A549 treated with GW870086 at 1 μM for 4 hours (cell line): Measurements from ENCODE around the gene TRIM37. TPM values are rescaled to one million over a fixed set of nuclear protein-coding genes. Genes with fewer than 3 reads are reported as not detected.

Source experiments
- total RNA-seq: library from RNA; stranded (reverse); fragments of 200-300 nt; extraction: Qiagen RNA extraction; gene quantifications from 5 replicates; pipeline ENCODE4 v1.2.3, GENCODE V29; 2022; ENCODE audit warnings: low read depth

The TRIM37 gene, protein sequence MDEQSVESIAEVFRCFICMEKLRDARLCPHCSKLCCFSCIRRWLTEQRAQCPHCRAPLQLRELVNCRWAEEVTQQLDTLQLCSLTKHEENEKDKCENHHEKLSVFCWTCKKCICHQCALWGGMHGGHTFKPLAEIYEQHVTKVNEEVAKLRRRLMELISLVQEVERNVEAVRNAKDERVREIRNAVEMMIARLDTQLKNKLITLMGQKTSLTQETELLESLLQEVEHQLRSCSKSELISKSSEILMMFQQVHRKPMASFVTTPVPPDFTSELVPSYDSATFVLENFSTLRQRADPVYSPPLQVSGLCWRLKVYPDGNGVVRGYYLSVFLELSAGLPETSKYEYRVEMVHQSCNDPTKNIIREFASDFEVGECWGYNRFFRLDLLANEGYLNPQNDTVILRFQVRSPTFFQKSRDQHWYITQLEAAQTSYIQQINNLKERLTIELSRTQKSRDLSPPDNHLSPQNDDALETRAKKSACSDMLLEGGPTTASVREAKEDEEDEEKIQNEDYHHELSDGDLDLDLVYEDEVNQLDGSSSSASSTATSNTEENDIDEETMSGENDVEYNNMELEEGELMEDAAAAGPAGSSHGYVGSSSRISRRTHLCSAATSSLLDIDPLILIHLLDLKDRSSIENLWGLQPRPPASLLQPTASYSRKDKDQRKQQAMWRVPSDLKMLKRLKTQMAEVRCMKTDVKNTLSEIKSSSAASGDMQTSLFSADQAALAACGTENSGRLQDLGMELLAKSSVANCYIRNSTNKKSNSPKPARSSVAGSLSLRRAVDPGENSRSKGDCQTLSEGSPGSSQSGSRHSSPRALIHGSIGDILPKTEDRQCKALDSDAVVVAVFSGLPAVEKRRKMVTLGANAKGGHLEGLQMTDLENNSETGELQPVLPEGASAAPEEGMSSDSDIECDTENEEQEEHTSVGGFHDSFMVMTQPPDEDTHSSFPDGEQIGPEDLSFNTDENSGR
- 17.9 to 23.2 TPM (median 22.4 TPM) in 5 replicates for total RNA-seq

DNA sequence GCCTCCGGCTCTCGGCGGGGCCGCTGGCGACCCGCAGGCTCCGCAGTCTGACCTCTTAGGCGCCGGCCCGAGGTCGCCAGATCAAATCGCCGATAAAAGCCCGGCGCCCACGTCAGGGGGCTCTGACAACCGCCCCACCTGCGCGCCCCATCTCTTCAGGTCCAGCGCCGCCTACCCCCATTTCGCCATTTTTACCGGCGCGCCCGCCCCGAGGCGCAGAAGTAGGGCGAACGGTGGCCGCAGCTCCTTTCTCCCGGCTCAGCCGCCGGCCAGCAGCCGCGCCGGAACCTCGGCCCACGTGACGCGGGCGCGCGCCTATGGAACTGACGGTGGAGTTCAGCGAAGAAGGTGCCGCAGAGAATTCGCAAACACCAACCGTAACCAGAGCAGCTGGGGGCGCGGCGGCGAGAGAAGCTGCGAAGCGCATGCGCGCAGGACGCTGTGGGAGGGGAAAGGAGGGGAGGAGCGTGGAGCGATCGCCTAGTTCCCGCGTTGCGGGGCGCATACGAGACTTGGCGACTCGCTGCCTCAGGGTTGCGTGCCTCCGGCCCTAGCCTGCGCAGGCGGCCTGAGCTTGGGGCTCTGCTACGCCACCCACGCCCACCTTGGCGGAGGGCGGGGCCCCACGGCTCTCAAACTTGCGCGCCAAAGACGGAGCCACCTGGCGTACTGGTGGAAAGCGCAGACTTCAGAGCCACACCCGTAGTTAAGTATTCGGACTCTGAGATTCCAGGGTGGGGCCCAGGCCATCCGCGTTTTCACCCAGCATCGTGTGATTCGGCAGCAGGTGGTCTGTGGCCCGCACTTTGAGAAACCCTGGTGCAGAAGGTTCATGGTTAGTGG, at the start of gene TRIM37:
TSS of gene TRIM37 (minus strand) at position 418 of the 843 bp plus-strand sequence. CDS start 419 bp downstream, outside the sequence.

DNA sequence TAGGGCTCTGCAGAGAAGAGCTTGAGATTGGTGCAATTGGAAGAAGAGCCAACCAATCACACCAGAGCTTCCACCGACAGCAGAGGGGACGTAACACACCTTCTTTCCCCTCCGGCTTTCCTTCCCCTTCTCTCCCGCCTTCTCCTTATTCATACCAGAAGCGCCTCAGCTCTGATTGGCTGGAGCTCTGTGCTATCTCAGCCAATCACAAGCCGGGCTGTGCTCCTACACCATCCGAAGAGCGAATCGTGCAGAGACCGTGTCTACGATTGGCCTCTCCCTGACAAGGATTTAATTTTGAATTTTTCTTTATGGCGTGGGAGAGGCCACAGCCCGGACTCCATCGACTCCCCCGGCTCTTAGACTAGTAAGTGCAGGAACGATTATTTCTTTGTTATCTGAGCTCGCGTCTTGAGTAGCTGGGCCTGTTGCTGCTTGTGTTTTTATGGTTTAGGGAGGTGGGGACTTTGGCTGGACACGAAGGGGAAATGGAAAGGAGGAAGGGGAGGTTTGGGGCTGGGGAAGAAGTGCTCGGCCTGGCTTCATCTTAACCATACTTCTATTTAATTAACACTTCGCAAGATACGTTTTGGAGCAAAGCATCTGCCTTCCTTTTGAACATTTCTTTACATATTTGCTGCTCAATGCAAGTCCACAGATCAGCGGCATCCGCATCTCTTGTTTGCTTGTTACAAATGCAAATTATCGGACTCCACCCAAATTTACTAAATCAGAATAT, 48.9 kb upstream of the TRIM37 start, which contains the start of gene PRR11:
TSS of gene PRR11 (plus strand) at position 308 of the 739 bp plus-strand sequence. CDS start 14,007 bp downstream, outside the sequence.

DNA sequence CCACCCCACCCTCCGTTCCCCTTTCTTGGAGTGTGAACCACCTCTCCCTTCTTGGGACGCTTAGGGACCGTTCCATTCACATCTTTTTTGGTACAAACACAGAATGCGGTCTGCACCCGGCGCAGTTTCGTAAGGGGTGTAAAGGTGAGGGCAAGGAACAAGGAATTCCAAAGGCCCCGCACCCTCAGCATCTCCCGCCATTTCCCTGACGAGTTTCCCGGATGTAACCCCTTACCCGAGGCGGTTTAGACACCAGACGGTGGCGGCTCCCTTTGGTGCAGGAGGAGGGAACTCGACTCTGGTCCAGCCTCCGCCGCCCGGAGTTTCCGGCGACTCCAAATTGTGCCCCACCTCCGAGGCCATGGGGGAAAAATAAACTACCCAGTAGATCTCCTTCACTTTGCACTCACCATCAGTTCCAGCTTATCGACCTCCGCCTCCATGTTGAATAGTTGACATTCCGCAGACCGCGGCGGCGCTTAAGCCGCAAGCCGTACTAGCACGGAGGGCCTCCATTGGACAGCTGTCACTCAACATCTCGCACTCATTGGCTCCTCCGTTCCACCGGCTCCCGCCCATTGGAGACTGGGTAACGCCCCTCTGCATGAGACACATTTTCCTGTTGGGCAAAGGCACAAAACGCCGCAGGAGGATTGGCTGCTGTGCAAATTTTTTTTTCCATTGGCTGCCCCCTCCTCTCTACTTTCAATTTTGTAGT, 48.2 kb upstream of the TRIM37 start, which contains the start of gene SKA2:
TSS of gene SKA2 (minus strand) at position 466 of the 718 bp plus-strand sequence. CDS start at position 443, 23 bp downstream.

Other genes starting within 250 kb of the TRIM37 start
- 94.2 to 144 TPM (median 98.6 TPM) in 5 replicates for gene SKA2, start 48.3 kb upstream of the TRIM37 start, total RNA-seq
- 44.7 to 62.2 TPM (median 54.5 TPM) in 5 replicates for gene PRR11, start 48.9 kb upstream of the TRIM37 start, total RNA-seq
- 28.8 to 30.1 TPM (median 29.1 TPM) in 5 replicates for gene SMG8, start 103.2 kb upstream of the TRIM37 start, total RNA-seq
- 0.71 to 1.0 TPM (median 0.82 TPM) in 5 replicates for gene GDPD1, start 113.6 kb upstream of the TRIM37 start, total RNA-seq
- 1.9 to 3.7 TPM (median 3.4 TPM) in 5 replicates for gene YPEL2, start 224.8 kb upstream of the TRIM37 start, total RNA-seq